ENCODE results near the gene DCD.
A peak's percentile ranks its signal among the peaks of the same experiment; 100 is the strongest.

Gene DCD

GRCh38 chr12:54606556-54606955 lies 41.6 kb downstream of the DCD start:
- no peak for DNase-seq (ENCODE audit: low read depth in 2 of 2)

DNA sequence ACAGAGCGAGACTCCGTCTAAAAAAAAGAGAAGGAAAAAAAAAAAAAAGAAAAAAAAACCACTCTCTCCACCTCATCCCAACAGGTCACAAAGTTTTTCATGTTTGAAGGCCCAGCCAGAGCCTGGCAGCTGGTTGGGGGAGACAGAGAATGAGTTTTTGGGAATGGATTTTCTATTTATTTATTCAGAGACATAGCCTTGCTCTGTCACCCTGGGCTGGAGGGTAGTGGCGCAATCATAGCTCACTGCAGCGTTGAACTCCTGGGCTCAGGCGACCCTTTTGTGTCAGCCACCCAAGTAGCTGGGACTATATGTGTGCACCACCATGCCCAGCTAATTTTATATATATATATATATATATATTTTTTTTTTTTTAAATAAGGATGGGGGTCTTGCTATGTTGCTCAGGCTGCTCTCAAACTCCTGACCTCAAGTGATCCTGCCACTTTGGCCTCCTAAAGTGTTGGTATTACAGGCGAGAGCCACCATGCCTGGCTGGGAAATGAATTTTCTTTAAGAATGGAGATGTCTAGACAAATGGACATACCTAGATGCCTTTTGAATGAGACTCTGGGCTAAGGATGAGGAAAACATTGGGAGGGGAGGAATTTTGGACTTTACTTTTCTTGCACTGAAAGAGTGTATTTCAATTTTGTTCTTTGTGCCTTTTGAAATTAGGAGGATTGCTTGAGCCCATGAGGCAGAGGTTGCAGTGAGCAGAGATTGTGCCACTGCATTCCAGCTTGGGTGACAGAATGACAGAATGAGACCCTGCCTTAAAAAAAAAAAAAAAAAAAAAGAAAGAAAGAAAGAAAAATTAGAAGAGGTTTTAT lies 42.8 kb downstream of the DCD start:
- DNase-seq (ENCODE audit: low read depth in 2 of 2) = no peak

- DNase-seq (ENCODE audit: low read depth in 2 of 2) = no peak
Observed at GRCh38 chr12:54604436-54604835, 43.7 kb downstream of the DCD start.

DNA sequence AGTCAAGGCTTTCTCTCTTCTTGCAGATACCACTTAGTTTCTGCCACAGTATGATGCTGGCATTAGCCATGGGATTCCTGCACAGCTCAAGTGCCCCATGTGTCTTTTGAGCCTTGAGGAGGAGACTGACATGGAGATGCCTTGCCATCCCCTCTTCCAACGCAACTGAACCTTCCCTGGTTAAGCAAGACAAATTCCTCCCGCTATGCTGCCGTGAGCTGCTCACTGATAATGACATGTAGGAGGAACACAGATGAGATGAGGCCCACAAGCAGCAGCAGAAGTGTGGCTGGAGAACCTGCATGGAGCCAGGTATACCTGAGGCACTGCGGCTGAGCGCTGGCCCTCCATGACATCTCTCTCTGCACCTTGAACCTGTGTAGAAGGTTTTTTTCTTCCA lies 44.3 kb downstream of the DCD start:
- DNase-seq (ENCODE audit: low read depth in 2 of 2) = no peak

GRCh38 chr12:54603173-54603814 lies 44.9 kb downstream of the DCD start:
- peak; percentile 35 to 53 for DNase-seq (ENCODE audit: low read depth in 2 of 2)

DNA sequence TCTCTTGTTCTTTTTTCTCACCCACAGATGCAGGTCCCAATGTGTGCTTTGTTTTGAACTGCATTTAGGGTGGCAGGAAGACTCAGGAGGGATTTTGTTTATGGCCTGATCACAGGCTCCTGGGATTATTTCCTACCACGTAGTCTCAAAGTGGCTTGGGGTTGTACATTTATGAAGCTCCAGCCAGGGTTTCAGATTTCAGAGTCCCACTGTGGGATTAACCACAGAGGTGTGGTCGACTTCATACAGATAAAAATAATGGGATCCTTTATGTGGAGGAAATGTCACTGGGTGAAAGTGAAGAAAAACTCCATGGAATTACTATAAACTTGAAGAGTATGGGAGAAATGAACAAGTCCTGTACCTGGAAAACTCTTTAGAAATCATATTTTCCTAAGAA lies 45.5 kb downstream of the DCD start:
- DNase-seq (ENCODE audit: low read depth in 2 of 2) = no peak

GRCh38 chr12:54601841-54602240 lies 46.3 kb downstream of the DCD start:
- DNase-seq (ENCODE audit: low read depth in 2 of 2) = no peak

DNA sequence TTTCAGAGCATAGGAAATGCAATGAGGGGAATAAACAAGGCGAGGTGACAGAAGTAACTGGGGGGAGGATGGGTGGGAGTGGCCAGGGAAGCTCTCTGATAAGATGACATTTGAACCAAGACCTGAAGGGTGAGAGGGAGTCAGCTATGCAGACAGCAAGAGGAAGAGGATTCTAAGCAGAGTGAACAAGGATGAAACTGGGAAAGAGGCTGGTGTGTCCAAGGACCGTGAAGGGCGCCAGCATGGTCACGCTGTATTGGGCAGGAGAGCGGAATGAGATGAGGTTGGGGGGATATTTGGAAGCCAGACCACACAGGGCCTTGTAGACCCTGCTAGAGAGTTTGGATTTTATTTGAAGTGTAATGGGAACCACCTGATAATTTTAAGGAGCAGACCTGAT lies 49.2 kb downstream of the DCD start:
- DNase-seq (ENCODE audit: low read depth in 2 of 2) = no peak

GRCh38 chr12:54596526-54596946 lies 51.6 kb downstream of the DCD start:
- DNase-seq (ENCODE audit: low read depth in 2 of 2) = peak; percentile 44 to 50

DNA sequence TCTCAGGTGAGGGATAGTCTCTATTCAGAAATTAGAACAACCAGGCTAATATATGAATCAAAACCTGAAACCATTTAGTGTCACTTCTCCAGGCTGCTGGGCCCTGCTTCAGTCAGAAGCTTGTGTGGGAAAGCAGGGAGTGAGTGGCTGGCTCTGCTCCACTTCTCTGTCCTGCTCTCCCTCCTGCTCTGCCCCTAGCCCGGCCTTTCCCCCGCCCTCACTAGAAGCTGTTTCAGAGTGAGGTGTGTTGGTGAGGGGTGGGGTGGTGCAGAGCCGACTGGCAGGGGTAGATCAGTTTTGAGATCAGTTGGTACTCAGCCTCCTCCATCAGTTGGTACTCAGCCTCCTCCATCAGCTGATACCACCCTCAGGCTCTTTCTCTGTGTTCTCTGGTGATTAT lies 52.7 kb downstream of the DCD start:
- DNase-seq (ENCODE audit: low read depth in 2 of 2) = no peak
